ENCODE measurements around the gene MEN1.
"Not testable (repeated sequence)": the region's sequence is repeated elsewhere in the genome, so short reads cannot be mapped to it uniquely, and the experiment has no call there.

MEN1 gene

GRCh38 chr11:64849598-64850356, 39.4 kb upstream of the MEN1 start:
- Mint-ChIP-seq H3K27me3 (no peaks in the 10 kb centered on the region), H3K27ac (no peak overlapping the region)
- ATAC-seq: no peak

DNA sequence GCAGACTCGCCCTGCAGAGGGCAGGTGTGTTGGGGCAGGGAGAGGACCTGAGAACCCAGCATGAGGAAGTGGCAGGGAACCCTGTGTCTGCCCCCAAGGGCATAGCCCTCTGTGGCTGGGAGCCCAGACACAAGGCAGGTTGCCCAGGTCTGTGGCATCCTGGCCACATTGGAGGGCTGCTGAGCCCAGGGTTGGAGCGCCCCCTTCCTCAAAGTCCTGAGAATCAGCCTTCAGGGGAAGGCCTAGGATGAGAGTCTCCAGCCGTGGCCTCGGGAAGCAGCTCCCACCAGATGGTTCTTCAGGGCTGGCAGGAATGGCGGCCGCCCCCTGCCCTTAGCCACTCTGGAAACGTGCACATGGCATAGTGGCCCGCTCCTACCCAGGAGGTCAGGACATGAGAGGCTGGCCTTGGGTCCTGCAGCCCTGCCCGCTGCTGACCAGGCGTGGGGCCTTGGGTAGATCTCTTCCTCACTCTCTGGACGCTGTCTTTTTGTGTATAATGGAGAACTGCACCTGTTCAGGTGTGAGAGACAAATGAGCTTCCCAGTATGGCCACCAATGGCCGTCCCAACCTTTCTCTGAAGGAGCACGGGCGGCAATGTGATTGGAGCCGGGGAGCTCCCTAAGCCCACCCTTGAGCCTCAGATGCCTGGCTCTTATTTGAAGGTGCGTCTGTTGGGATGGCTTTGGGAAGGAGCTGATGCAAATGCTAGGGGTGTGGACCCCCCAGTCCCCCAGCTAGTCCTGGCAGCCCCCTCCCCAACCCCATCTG, 38.7 kb upstream of the MEN1 start:
- ATAC-seq (no peak), DNase-seq (peak; percentile 40)
- peaks cover 68% of the 10 kb centered on the region for H3K4me1 Mint-ChIP-seq
- H3K27ac Mint-ChIP-seq: peak overlapping the region; percentile 47
- H3K9me3 Mint-ChIP-seq: no peaks in the 10 kb centered on the region
- H3K36me3 Mint-ChIP-seq (ENCODE audit: low read depth): peaks cover 5% of the 10 kb centered on the region
- no peak overlapping the region for H3K4me3 Mint-ChIP-seq
- no peaks in the 10 kb centered on the region for H3K27me3 Mint-ChIP-seq

More at GRCh38 chr11:64849598-64850356, 39.4 kb upstream of the MEN1 start:
- DNase-seq: no peak
- Mint-ChIP-seq H3K4me3 (no peak overlapping the region), H3K4me1 (peaks cover 76% of the 10 kb centered on the region), H3K9me3 (no peaks in the 10 kb centered on the region), H3K36me3 (ENCODE audit: low read depth) (peaks cover 9% of the 10 kb centered on the region)

- H3K27me3 Mint-ChIP-seq: no peaks in the 10 kb centered on the region
- peaks cover under 1% of the 10 kb centered on the region for H3K36me3 Mint-ChIP-seq (ENCODE audit: low read depth)
- peak overlapping the region; percentile 47 for H3K27ac Mint-ChIP-seq
- H3K9me3 Mint-ChIP-seq: no peaks in the 10 kb centered on the region
- H3K4me3 Mint-ChIP-seq: no peak overlapping the region
- peaks cover 67% of the 10 kb centered on the region for H3K4me1 Mint-ChIP-seq
- ATAC-seq: no peak
- no peak for DNase-seq
Measured at GRCh38 chr11:64848214-64848825, 38.0 kb upstream of the MEN1 start.

- Mint-ChIP-seq H3K4me1 (peaks cover 58% of the 10 kb centered on the region), H3K27me3 (no peaks in the 10 kb centered on the region), H3K4me3 (no peak overlapping the region), H3K27ac (no peak overlapping the region), H3K9me3 (no peaks in the 10 kb centered on the region), H3K36me3 (ENCODE audit: low read depth) (no peaks in the 10 kb centered on the region)
- DNase-seq (peak; percentile 98), ATAC-seq (peak; percentile 64)
Measured at GRCh38 chr11:64846998-64847666, 36.8 kb upstream of the MEN1 start.

DNA sequence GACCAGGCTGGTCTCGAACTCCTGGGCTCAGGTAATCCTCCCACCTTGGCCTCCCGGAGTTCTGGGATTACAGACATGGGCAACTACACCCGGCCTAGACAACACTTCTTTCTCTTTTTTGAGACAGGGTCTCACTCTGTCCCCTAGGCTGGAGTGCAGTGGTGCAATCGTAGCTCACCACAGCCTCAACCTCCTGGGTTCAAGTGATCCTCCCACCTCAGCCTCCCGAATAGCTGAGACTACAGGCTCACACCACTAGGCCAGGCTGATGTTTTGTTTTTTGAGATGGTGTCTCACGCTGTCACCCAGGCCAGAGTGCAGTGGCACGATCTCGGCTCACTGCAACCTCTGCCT, 35.4 kb upstream of the MEN1 start:
- H3K4me3 Mint-ChIP-seq; DNase-seq; ATAC-seq; H3K27me3 Mint-ChIP-seq; H3K9me3 Mint-ChIP-seq; H3K36me3 Mint-ChIP-seq (ENCODE audit: low read depth); H3K27ac Mint-ChIP-seq: not testable (repeated sequence)
- H3K4me1 Mint-ChIP-seq: peaks cover 44% of the 10 kb centered on the region

DNA sequence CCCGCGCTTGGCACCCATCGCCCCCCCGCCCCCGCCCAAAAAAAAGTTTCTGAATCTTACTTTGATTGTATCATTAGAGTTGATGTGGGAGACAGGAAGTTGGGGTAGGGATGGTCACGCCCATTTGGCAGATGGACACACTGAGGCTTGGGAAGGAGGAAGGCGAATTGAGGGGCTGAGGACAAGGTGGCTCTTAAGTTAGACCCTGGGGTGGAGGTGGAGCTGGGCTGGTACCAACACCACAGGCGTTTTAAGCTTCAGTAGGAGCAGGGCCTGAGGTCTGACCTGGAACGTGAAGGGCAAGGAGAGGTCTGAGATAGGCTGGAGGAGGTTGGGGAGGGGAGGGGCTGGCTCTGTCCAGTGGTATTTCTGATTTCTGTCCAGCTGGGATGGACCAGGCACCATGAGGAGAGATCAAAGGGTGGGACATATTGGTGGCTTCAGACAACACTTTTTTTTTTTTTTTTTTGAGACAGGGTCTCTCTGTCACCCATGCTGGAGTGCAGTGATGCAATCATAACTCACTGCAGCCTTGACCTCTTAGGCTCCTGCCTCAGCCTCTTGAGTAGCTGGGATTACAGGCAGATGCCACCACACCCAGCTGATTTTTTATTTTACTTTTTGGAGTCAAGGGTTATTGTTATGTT, 34.9 kb upstream of the MEN1 start:
- H3K9me3 Mint-ChIP-seq: no peaks in the 10 kb centered on the region
- peaks cover 41% of the 10 kb centered on the region for H3K4me1 Mint-ChIP-seq
- H3K27ac Mint-ChIP-seq: no peak overlapping the region
- no peaks in the 10 kb centered on the region for H3K36me3 Mint-ChIP-seq (ENCODE audit: low read depth)
- H3K4me3 Mint-ChIP-seq: peak overlapping the region; percentile 33
- H3K27me3 Mint-ChIP-seq: no peaks in the 10 kb centered on the region
- DNase-seq: no peak
- ATAC-seq: no peak

- ATAC-seq (peak; percentile 60), DNase-seq (peak; percentile 71)
- Mint-ChIP-seq H3K4me1 (peaks cover 35% of the 10 kb centered on the region), H3K36me3 (ENCODE audit: low read depth) (no peaks in the 10 kb centered on the region), H3K27ac (peak within 1 kb of the TSS; percentile 32), H3K4me3 (peak within 1 kb of the TSS; percentile 58), H3K9me3 (no peaks in the 10 kb centered on the region), H3K27me3 (no peaks in the 10 kb centered on the region)
Measured at GRCh38 chr11:64844330-64845128, 34.2 kb upstream of the MEN1 start, which contains the start of gene CDC42BPG. TSS of gene CDC42BPG (minus strand) at chr11:64844653. CDS start at chr11:64844569, 84 bp downstream.

DNA sequence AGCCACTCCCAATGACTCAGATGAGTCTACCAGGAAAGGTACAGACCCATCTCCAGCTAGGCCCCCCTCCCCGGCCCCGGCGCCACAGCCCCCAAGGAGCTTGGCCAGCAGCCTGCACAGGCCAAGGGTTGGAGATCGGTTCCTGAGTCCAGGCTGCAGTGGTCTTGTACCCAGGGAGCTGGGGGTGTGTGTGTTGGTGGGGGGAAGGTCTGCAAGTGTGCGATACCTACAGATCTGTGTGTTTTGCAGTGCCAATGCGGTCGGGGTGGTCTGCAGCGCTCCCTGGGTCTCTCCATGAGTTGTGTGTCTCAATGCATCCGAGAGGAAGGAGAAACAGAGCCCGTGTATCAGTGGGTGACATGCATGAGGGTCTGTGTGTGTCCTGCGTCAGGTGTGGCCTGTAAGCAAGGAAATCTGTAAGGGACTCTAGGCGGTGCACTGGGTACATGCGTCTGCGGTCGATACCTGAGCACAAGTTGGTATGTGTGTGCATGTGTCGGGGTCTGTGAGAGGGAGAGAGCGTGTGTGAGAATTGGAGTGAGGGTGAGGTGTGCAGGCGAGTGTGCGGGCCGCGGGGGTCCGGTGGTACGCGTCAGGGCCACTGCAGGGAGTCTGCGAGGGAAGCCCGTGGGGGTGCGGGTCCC, 33.5 kb upstream of the MEN1 start:
- no peak for ATAC-seq

DNA sequence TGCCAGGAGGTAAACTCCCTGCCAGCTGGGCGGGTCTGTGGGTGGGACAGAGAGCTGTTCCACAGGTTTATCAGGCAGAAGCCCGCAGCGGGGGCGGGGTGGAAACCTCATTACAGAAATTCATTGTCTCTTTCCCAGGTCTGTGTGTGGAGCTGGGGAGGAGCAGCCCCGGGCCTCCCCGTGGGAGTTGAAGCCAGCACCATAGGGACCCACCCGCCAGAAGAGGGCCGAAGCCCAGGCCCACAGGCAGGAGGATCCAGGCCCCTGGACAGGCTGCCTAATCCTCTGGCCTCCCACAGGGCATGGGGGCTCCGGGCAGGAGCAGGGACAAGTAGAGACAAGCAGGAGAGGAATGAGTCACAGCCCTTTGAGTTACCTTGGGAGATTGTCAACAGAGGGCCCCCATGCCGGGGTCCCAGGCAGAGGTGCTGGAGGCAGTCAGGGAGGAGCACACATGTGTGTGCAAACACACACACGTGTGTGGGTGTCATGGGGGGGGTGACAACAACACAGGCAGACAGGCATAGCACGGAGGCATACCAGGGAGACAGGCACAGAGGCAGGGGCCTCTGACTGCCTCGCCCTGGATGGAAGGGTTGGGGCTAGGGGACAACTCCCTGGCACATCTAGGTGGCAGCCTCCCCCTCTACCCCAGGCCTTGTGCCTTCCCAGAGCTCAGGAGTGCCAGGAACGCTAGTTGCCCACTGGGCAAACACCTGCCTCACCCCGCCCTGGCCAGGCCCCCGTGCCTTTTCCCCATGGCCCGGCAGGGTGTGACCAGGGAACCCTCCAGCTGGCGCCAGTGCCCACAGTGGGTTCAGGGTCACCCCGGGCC, 32.7 kb upstream of the MEN1 start:
- H3K4me3 Mint-ChIP-seq: no peak overlapping the region
- H3K27me3 Mint-ChIP-seq: no peaks in the 10 kb centered on the region
- no peak overlapping the region for H3K27ac Mint-ChIP-seq
- H3K36me3 Mint-ChIP-seq (ENCODE audit: low read depth): no peaks in the 10 kb centered on the region
- DNase-seq (no peak), ATAC-seq (no peak)
- H3K9me3 Mint-ChIP-seq: no peaks in the 10 kb centered on the region
- peaks cover 20% of the 10 kb centered on the region for H3K4me1 Mint-ChIP-seq

More for the DNA sequence above, 33.5 kb upstream of the MEN1 start:
- no peak for DNase-seq
- Mint-ChIP-seq H3K4me3 (peak overlapping the region; percentile 58), H3K27me3 (no peaks in the 10 kb centered on the region), H3K27ac (peak overlapping the region; percentile 32), H3K36me3 (ENCODE audit: low read depth) (no peaks in the 10 kb centered on the region), H3K9me3 (no peaks in the 10 kb centered on the region), H3K4me1 (peaks cover 28% of the 10 kb centered on the region)

GRCh38 chr11:64842366-64842759, 32.0 kb upstream of the MEN1 start:
- Mint-ChIP-seq H3K4me3 (no peak overlapping the region), H3K9me3 (no peaks in the 10 kb centered on the region), H3K27ac (no peak overlapping the region), H3K4me1 (peaks cover 16% of the 10 kb centered on the region), H3K36me3 (ENCODE audit: low read depth) (no peaks in the 10 kb centered on the region), H3K27me3 (no peaks in the 10 kb centered on the region)
- ATAC-seq: no peak
- no peak for DNase-seq

DNA sequence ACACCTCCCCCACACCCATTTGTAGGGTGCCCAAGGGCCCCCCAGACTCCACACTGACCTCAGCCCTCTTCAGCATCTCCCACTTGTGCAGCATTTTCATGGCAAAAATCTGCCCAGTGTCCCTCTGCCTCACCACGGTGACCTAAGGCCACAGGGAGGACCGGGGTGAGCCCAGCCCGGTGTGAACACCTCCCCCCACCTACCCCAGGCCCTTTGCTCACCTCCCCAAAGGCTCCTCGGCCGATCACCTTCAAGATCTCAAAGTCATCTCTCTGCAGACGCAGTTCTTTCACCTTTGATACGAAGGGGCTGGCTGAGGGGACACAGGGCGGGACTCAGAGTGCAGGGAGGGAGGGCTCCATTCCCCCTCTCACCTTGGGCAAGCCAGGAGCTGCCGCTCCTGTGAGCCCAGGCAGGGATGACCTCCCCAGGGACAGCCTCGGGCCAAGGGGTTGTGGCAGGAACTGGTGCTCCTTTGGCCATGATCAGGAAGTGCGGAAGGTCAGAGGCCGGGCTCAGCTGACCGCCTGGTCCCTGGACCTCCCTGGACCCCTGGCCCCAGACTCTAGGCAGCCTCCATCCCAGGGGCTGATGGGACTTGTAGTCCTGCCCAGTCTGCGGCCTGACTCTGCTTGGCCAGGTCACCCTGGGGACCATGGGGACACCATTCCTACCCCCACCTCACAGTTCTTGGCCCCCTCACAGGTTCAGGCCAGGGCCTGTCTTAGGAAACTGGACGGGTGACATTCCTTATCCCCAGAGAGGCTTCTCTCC, 31.4 kb upstream of the MEN1 start:
- no peak overlapping the region for H3K4me3 Mint-ChIP-seq
- ATAC-seq: no peak
- H3K9me3 Mint-ChIP-seq: no peaks in the 10 kb centered on the region
- no peaks in the 10 kb centered on the region for H3K36me3 Mint-ChIP-seq (ENCODE audit: low read depth)
- H3K27me3 Mint-ChIP-seq: no peaks in the 10 kb centered on the region
- peaks cover 13% of the 10 kb centered on the region for H3K4me1 Mint-ChIP-seq
- H3K27ac Mint-ChIP-seq: no peak overlapping the region
- no peak for DNase-seq

All from activated naive CD8-positive, alpha-beta T cell treated with anti-CD3 and anti-CD28 coated beads, Interleukin-2, amount 50 U/mL, for 24 hours (primary cell).